Suprapubic skin (tissue), 4 donors: ENCODE data around the gene OR10V1.

Experiments used
- EP300 ChIP-seq: sonication (generic); formaldehyde crosslinking; IDR thresholded peaks from one replicate; pipeline ENCODE4 v1.6.1; 2017; ENCODE audit warnings: antibody characterized with exemption
- POLR2A ChIP-seq, 2 donors: fragments of 450-650 bp; IDR thresholded peaks; one replicate each; pipeline ENCODE4 v1.6.1; 2017; ENCODE audit warnings: antibody characterized with exemption in 2 of 2, mild to moderate bottlenecking in 2 of 2, moderate library complexity in 2 of 2
- POLR2AphosphoS5 ChIP-seq, 3 donors: sonication (generic); formaldehyde crosslinking; IDR thresholded peaks; one replicate each; pipeline ENCODE4 v1.6.1; 2017; ENCODE audit warnings: antibody characterized with exemption in 3 of 3
- TF ChIP-seq, protein P1 (sequence below), 2 donors: fragments of 200-600 bp in 1 of 2; fragments of 450-650 bp in 1 of 2; sonication (generic) in 1 of 2; IDR thresholded peaks; one replicate each; pipeline ENCODE4 v1.5.1; 2016 to 2019; ENCODE audit warnings: antibody characterized with exemption in 2 of 2, mild to moderate bottlenecking in 1 of 2, moderate library complexity in 1 of 2

DNA sequence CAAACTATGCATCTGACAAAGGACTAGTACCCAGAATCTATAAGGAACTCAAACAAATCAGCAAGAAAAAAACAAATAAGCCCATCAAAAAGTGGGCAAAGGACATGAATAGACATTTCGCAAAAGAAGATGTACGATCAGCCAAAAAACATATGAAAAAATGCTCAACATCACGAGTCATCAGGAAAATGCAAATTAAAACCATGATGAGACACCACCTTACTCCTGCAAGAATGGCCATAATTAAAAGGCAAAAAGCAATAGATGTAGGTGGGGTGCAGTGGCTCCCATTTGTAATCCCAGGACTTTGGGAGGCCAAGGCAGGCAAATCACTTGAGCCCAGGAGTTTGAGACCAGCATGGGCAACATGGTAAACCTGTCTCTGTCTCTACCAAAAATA is 10.4 kb upstream of the OR10V1 start:
- TF ChIP-seq, protein P1, sequence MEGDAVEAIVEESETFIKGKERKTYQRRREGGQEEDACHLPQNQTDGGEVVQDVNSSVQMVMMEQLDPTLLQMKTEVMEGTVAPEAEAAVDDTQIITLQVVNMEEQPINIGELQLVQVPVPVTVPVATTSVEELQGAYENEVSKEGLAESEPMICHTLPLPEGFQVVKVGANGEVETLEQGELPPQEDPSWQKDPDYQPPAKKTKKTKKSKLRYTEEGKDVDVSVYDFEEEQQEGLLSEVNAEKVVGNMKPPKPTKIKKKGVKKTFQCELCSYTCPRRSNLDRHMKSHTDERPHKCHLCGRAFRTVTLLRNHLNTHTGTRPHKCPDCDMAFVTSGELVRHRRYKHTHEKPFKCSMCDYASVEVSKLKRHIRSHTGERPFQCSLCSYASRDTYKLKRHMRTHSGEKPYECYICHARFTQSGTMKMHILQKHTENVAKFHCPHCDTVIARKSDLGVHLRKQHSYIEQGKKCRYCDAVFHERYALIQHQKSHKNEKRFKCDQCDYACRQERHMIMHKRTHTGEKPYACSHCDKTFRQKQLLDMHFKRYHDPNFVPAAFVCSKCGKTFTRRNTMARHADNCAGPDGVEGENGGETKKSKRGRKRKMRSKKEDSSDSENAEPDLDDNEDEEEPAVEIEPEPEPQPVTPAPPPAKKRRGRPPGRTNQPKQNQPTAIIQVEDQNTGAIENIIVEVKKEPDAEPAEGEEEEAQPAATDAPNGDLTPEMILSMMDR (IDR thresholded peaks at IDR 0.05), result no peak
- no peak for TF ChIP-seq POLR2AphosphoS5 (IDR thresholded peaks at IDR 0.05)
- TF ChIP-seq POLR2A (IDR thresholded peaks at IDR 0.05), result no peak
- TF ChIP-seq EP300, result no peak
